GM12891 (cell line): ENCODE measurements around the gene POU3F2.

Experiments used
- PAX5 ChIP-seq: IDR thresholded peaks from 2 replicates; pipeline ENCODE4 v1.6.1; 2011; ENCODE audit warnings: low read length, moderate library complexity, mild to moderate bottlenecking; ENCODE audit not compliant: insufficient read depth, severe bottlenecking
- POLR2A ChIP-seq: IDR thresholded peaks from 2 replicates; pipeline ENCODE4 v1.6.1; 2011; ENCODE audit warnings: low read depth, low read length, control low read depth
- POLR2AphosphoS5 ChIP-seq: IDR thresholded peaks from 2 replicates; pipeline ENCODE4 v1.6.1; 2011; ENCODE audit warnings: low read depth, low read length, control low read depth
- POU2F2 ChIP-seq: IDR thresholded peaks from 2 replicates; pipeline ENCODE4 v1.6.1; 2011; ENCODE audit warnings: low read depth, mild to moderate bottlenecking, control low read depth, low read length, moderate library complexity
- SPI1 ChIP-seq: IDR thresholded peaks from 2 replicates; pipeline ENCODE4 v1.6.1; 2011; ENCODE audit warnings: low read depth, low read length, control low read depth
- TAF1 ChIP-seq: IDR thresholded peaks from 2 replicates; pipeline ENCODE4 v1.6.1; 2011; ENCODE audit warnings: low read depth, low read length, control low read depth

GRCh38 chr6:98839781-98840361 is 5.5 kb downstream of the POU3F2 start:
- TF ChIP-seq POLR2A (no peak), POLR2AphosphoS5 (no peak), TAF1 (no peak), SPI1 (no peak), POU2F2 (no peak), PAX5 (no peak)
